Measurements from ENCODE around the gene HSBP1L1.
"Not testable (repeated sequence)": the region's sequence is repeated elsewhere in the genome, so short reads cannot be mapped to it uniquely, and the experiment has no call there.

The HSBP1L1 gene

GRCh38 chr18:80009661-80010550, 45.5 kb downstream of the HSBP1L1 start:
- no peak for TF ChIP-seq CTCF (IDR thresholded peaks at IDR 0.05; ENCODE audit: insufficient read depth, low read length, missing control alignments)
- ChIA-PET CTCF (no interaction called here), POLR2A (interaction anchor here (0.7 kb wide), 1 partner anchor 21 kb away, joined by 3 read pairs; no protein-coding TSS in a partner anchor)
- peak; percentile 74 for DNase-seq (ENCODE audit: low read depth, low spot score)
- H3K4me3 ChIP-seq (ENCODE audit: low read depth, low read length) = no peak overlapping the region

GRCh38 chr18:80010551-80010906, 46.1 kb downstream of the HSBP1L1 start:
- DNase-seq (ENCODE audit: low read depth, low spot score) = no peak
- TF ChIP-seq CTCF (IDR thresholded peaks at IDR 0.05; ENCODE audit: insufficient read depth, low read length, missing control alignments) = no peak
- ChIA-PET CTCF (no interaction called here), POLR2A (interaction anchor here (0.7 kb wide), 1 partner anchor 21 kb away, joined by 3 read pairs; no protein-coding TSS in a partner anchor)
- H3K4me3 ChIP-seq (ENCODE audit: low read depth, low read length) = no peak overlapping the region

- CTCF ChIA-PET; POLR2A ChIA-PET; DNase-seq (ENCODE audit: low read depth, low spot score); H3K4me3 ChIP-seq (ENCODE audit: low read depth, low read length): not testable (repeated sequence)
Measured at GRCh38 chr18:80011496-80012137, 47.2 kb downstream of the HSBP1L1 start.

GRCh38 chr18:80012714-80013113, 48.3 kb downstream of the HSBP1L1 start:
- ChIA-PET POLR2A (no interaction called here), CTCF (no interaction called here)
- TF ChIP-seq CTCF (IDR thresholded peaks at IDR 0.05; ENCODE audit: insufficient read depth, low read length, missing control alignments) = no peak

More at GRCh38 chr18:80012714-80013113, 48.3 kb downstream of the HSBP1L1 start:
- no peak for DNase-seq (ENCODE audit: low read depth, low spot score)
- H3K4me3 ChIP-seq (ENCODE audit: low read depth, low read length) = no peak overlapping the region

All from AG04449 (cell line).